HT1080 (cell line): Measurements from ENCODE around the gene TMEM272. TPM values are rescaled to one million over a fixed set of nuclear protein-coding genes. Genes with fewer than 3 reads are reported as not detected.
A peak's percentile ranks its signal among the peaks of the same experiment; 100 is the strongest.

Source experiments
- DNase-seq: peaks from one replicate; pipeline ENCODE4 v3.0.0-alpha.2; 2015; ENCODE audit warnings: low read depth
- total RNA-seq: library from RNA; depleted of rRNA; stranded (reverse); fragments of >200 nt; shearing (Covaris generic); gene quantifications from 2 replicates; pipeline ENCODE4 v1.2.3, GENCODE V29; 2014

Gene TMEM272
- total RNA-seq, 1 experiment from 2014 or later, result not detected

- DNase-seq, result no peak
These were observed 39.1 kb downstream of the TMEM272 start for GRCh38 chr13:51805925-51806324.

- DNase-seq, result no peak
These were observed 39.7 kb downstream of the TMEM272 start for GRCh38 chr13:51805313-51805712.

- no peak for DNase-seq
These were observed 40.4 kb downstream of the TMEM272 start for GRCh38 chr13:51804295-51805172.

- peak; percentile 73 for DNase-seq
These were observed 41.3 kb downstream of the TMEM272 start, which contains the start of gene DHRS12 for GRCh38 chr13:51803422-51804294. DHRS12 (minus strand) TSS chr13:51804163; CDS start chr13:51799659, 4,504 bp downstream.

GRCh38 chr13:51802631-51803418, 42.2 kb downstream of the TMEM272 start:
- no peak for DNase-seq

GRCh38 chr13:51801631-51802099, 43.3 kb downstream of the TMEM272 start:
- DNase-seq, result no peak

GRCh38 chr13:51800486-51800885, 44.5 kb downstream of the TMEM272 start:
- DNase-seq, result no peak

GRCh38 chr13:51799261-51799660, 45.7 kb downstream of the TMEM272 start:
- DNase-seq, result no peak

- DNase-seq, result peak; percentile 65
These were observed 47.1 kb downstream of the TMEM272 start for GRCh38 chr13:51797664-51798488.

GRCh38 chr13:51796546-51796945, 48.4 kb downstream of the TMEM272 start:
- no peak for DNase-seq

GRCh38 chr13:51795419-51795818, 49.6 kb downstream of the TMEM272 start:
- no peak for DNase-seq

GRCh38 chr13:51794964-51795363, 50.0 kb downstream of the TMEM272 start:
- no peak for DNase-seq

GRCh38 chr13:51793570-51794271, 51.3 kb downstream of the TMEM272 start:
- peak; percentile 85 for DNase-seq

- no peak for DNase-seq
These were observed 58.3 kb downstream of the TMEM272 start for GRCh38 chr13:51786425-51787265.

GRCh38 chr13:51785712-51786424, 59.1 kb downstream of the TMEM272 start:
- no peak for DNase-seq

GRCh38 chr13:51784097-51784496, 60.9 kb downstream of the TMEM272 start:
- DNase-seq, result no peak

- DNase-seq, result no peak
These were observed 61.4 kb downstream of the TMEM272 start for GRCh38 chr13:51783428-51784094.
